Measurements from ENCODE around the gene MAZ.
"Not testable (repeated sequence)": the region's sequence is repeated elsewhere in the genome, so short reads cannot be mapped to it uniquely, and the experiment has no call there.

The MAZ gene

DNA sequence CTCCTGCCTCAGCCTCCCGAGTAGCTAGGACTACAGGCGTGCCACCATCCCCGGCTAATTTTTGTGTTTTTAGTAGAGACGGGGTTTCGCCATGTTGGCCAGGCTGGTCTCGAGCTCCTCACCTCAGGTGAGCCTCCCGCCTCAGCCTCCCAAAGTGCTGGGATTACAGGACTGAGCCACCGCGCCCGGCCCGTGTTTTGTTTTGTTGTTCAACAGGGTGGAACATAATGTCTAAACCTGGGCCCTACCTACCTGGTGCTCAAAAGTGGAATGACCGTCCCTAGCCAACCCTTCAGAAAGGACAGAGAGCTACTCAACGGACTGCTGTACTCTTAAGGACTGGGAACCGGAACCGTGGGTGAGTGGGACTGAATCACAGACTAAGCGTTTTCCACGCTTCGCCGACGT is 16.6 kb upstream of the MAZ start:
- TF ChIP-seq, protein P1, sequence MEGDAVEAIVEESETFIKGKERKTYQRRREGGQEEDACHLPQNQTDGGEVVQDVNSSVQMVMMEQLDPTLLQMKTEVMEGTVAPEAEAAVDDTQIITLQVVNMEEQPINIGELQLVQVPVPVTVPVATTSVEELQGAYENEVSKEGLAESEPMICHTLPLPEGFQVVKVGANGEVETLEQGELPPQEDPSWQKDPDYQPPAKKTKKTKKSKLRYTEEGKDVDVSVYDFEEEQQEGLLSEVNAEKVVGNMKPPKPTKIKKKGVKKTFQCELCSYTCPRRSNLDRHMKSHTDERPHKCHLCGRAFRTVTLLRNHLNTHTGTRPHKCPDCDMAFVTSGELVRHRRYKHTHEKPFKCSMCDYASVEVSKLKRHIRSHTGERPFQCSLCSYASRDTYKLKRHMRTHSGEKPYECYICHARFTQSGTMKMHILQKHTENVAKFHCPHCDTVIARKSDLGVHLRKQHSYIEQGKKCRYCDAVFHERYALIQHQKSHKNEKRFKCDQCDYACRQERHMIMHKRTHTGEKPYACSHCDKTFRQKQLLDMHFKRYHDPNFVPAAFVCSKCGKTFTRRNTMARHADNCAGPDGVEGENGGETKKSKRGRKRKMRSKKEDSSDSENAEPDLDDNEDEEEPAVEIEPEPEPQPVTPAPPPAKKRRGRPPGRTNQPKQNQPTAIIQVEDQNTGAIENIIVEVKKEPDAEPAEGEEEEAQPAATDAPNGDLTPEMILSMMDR (conservative IDR thresholded peaks at IDR 0.05; ENCODE audit: low read length) = no peak
- no peak for DNase-seq (ENCODE audit: low read depth)
- H3K4me3 ChIP-seq (ENCODE audit: low read length) = peak overlapping the region; percentile 72

DNA sequence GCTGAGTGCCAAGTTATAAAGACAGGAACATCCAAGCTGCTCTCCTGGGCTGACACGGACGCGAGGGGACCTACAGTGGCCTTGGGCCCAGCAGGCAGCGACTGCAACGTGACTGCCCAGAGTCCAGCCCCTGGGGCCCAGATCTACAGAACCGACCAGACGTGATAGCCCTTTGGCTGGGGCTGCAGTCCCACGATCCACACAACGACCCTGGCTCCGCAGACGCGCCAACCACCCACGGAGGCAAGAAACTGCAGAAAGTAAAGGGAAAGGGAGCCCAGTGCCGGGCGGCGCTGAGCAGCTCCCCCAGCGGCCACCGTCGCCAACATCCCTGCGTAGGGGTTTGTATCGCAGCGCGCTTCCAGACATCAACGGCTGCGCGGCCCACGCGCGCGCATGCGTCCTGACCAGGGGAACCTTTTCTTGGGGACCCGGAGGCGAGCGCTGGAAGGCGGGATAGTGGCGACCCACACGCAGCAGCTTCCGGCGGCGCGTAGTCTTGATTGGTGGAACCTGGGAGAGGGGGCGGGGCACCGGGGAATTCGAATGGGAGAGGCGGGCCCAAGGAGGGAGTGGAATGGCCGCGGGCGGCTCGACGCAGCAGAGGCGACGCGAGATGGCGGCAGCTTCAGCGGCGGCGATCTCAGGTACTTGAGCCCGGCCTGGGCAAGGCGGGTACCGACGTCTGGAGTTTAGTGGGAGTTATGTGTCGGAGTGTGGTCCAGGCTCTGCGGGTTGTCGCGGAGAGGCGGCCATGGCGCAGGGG is 16.0 kb upstream of the MAZ start, which contains the start of gene KIF22:
TSS of gene KIF22 (plus strand) at position 569 of the 766 bp plus-strand sequence. CDS start at position 578, 9 bp downstream.
- peak; percentile 98 for DNase-seq (ENCODE audit: low read depth)
- TF ChIP-seq, protein P1 (conservative IDR thresholded peaks at IDR 0.05; ENCODE audit: low read length) = peak; percentile 63
- H3K4me3 ChIP-seq (ENCODE audit: low read length) = peak within 1 kb of the TSS; percentile 89

DNA sequence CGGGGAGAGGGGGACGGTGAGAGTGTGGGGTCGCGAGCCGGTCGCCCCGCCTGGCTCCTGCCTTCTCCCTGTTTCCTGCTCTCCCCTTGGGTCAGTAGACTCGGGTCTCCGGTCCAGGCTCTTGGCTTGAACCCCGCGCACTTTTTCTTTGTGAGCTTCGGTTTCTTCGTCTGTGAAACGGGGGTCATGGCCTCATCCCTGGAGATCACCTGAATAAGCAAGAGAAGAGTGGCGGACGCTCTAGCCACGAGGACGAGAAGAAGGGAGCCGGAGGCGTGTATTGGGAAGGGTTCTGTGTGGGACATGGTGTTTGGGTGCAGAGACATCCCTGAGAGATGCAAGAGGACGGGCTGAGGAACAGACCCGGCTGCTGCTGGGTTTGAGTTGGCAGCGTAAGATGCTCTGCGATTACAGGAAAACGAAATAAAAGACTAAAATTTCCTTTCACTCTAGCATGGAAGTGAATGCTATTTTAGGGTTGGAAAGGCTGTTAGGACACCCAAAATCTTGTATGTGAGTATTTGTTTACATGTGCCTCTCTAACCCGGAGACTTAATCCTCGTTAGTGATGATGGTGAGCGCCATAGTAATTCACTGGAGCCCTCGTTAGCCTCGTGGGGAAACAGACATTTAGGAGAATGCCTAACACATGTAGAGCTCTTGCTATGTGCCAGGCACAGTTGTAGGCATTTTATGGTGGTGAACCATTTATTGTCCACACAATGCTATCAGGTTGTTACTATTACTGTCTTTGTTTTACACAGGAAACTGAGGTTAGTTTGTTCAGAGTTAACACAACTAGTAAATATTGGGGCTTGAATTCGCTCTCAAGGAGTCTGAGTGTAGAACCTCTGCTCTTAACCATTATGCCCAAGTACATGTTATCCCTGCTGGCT is 15.1 kb upstream of the MAZ start:
- H3K4me3 ChIP-seq (ENCODE audit: low read length) = peak overlapping the region; percentile 89
- TF ChIP-seq, protein P1 (conservative IDR thresholded peaks at IDR 0.05; ENCODE audit: low read length) = no peak
- peak; percentile 9 for DNase-seq (ENCODE audit: low read depth)

DNA sequence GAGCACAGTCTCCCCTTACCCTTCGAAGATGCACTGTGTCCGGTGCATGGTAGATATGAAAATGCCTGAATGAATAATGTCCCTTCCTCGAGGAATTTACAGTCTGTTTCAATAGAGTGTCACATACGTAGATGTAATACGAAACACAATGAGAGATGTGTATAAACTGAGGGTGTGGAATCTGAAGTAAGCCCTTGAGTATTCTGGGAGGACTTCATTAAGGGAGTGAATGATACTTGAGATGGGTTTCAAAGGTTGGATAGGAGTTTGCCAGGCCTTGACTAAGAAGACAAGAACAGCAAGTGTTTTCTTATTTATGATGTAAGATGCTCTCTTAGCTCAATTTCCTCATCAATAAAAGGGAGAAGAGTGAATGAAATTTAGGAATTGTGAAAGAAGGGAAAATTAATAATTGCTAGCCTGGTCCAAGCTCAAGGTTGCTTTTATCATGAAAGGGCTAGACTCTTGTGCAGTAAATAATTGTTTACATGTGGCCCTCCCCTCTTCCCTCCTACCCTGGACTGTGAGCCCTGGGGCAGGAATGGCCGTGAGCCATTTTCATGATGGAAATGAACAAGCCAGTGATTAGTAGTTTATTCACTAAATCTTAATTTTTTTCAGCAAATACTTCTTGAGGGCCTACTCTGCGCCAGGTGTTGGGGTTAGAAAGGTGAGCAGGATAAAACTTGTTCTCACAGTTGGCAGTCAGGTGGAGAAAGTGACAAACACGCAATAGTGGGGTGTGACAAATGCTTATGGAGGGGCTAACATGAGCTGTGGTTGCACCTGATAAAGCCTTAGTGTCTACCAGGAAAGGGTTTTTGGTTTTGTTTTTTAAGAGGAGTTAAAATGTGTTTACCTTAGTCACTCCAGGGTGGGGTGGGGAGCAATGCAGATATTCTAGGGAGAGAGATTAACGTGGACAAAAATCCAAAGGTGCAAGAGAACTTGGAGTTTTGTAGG is 14.2 kb upstream of the MAZ start:
- DNase-seq (ENCODE audit: low read depth) = no peak
- TF ChIP-seq, protein P1 (conservative IDR thresholded peaks at IDR 0.05; ENCODE audit: low read length) = no peak
- H3K4me3 ChIP-seq (ENCODE audit: low read length) = peak overlapping the region; percentile 89

GRCh38 chr16:29793153-29793552 is 13.2 kb upstream of the MAZ start:
- not testable (repeated sequence) for H3K4me3 ChIP-seq (ENCODE audit: low read length); DNase-seq (ENCODE audit: low read depth)

GRCh38 chr16:29794231-29794710 is 12.1 kb upstream of the MAZ start:
- DNase-seq (ENCODE audit: low read depth) = no peak
- no peak overlapping the region for H3K4me3 ChIP-seq (ENCODE audit: low read length)
- TF ChIP-seq, protein P1 (conservative IDR thresholded peaks at IDR 0.05; ENCODE audit: low read length) = no peak
